Mesendoderm (in vitro differentiated cells): Measurements from ENCODE around the gene ATP1A4.
A peak's percentile ranks its signal among the peaks of the same experiment; 100 is the strongest.

Experiments used
- DNase-seq: peaks from one replicate; pipeline ENCODE4 v3.0.0; 2013
- H2AK5ac ChIP-seq: 2 replicates; pipeline ENCODE4 v1.6.1; 2013; ENCODE audit warnings: low read length, inconsistent platforms
- H2BK120ac ChIP-seq: 2 replicates; pipeline ENCODE4 v1.6.1; 2013; ENCODE audit warnings: low read depth, mild to moderate bottlenecking, low read length, moderate library complexity, mixed read lengths
- H2BK15ac ChIP-seq: replicated peaks from 2 replicates; pipeline ENCODE4 v1.6.1; 2013; ENCODE audit warnings: low read depth, mild to moderate bottlenecking, moderate library complexity
- H2BK5ac ChIP-seq: 2 replicates; pipeline ENCODE4 v1.6.1; 2013; ENCODE audit warnings: low read length, inconsistent platforms
- H3K18ac ChIP-seq: 2 replicates; pipeline ENCODE4 v1.6.1; 2013; ENCODE audit warnings: mild to moderate bottlenecking, low read length, mixed read lengths
- H3K23ac ChIP-seq: one replicate; pipeline ENCODE4 v1.6.1; 2013; ENCODE audit warnings: low read length
- H3K27ac ChIP-seq: 2 replicates; pipeline ENCODE4 v1.5.1; 2013; ENCODE audit warnings: low read depth, mild to moderate bottlenecking, inconsistent platforms, low read length, moderate library complexity
- H3K27me3 ChIP-seq: 2 replicates; pipeline ENCODE4 v1.6.1; 2013; ENCODE audit warnings: low read length, control low read depth, mild to moderate bottlenecking, inconsistent platforms; ENCODE audit not compliant: insufficient read depth, poor library complexity
- H3K36me3 ChIP-seq: 2 replicates; pipeline ENCODE4 v1.6.1; 2013; ENCODE audit warnings: low read length, inconsistent platforms; ENCODE audit not compliant: control insufficient read depth, insufficient read depth
- H3K4ac ChIP-seq: one replicate; pipeline ENCODE4 v1.6.1; 2013; ENCODE audit warnings: low read depth, mild to moderate bottlenecking, low read length, moderate library complexity
- H3K4me1 ChIP-seq: 2 replicates; pipeline ENCODE4 v1.6.1; 2013; ENCODE audit warnings: low read depth, low read length, inconsistent platforms; ENCODE audit not compliant: control insufficient read depth
- H3K4me2 ChIP-seq: 2 replicates; pipeline ENCODE4 v1.6.1; 2013; ENCODE audit warnings: low read length
- H3K4me3 ChIP-seq: 2 replicates; pipeline ENCODE4 v1.5.1; 2013; ENCODE audit warnings: mild to moderate bottlenecking, low read length
- H3K56ac ChIP-seq: one replicate; pipeline ENCODE4 v1.6.1; 2013; ENCODE audit warnings: low read length
- H3K79me1 ChIP-seq: 2 replicates; pipeline ENCODE4 v1.6.1; 2013; ENCODE audit warnings: low read length, inconsistent platforms
- H3K79me2 ChIP-seq: 2 replicates; pipeline ENCODE4 v1.6.1; 2013; ENCODE audit warnings: mild to moderate bottlenecking, low read length; ENCODE audit not compliant: control insufficient read depth, insufficient read depth
- H3K9ac ChIP-seq: 2 replicates; pipeline ENCODE4 v1.6.1; 2013; ENCODE audit warnings: low read length, inconsistent platforms
- H4K5ac ChIP-seq: one replicate; pipeline ENCODE4 v1.6.1; 2013; ENCODE audit warnings: low read length
- H4K8ac ChIP-seq: one replicate; pipeline ENCODE4 v1.6.1; 2013; ENCODE audit warnings: low read depth, mild to moderate bottlenecking, control low read depth, low read length, moderate library complexity
- WGBS: extraction: QIAGEN DNeasy Blood & Tissue Kit; methylation state at CpG from one replicate; pipeline ENCODE4 v1.1.7; 2013; ENCODE audit warnings: low lambda C conversion rate, missing lambda C conversion rate; ENCODE audit not compliant: insufficient coverage; ENCODE audit errors: extremely low coverage; 5-methylcytosine and 5-hydroxymethylcytosine counted together

The ATP1A4 gene

DNA sequence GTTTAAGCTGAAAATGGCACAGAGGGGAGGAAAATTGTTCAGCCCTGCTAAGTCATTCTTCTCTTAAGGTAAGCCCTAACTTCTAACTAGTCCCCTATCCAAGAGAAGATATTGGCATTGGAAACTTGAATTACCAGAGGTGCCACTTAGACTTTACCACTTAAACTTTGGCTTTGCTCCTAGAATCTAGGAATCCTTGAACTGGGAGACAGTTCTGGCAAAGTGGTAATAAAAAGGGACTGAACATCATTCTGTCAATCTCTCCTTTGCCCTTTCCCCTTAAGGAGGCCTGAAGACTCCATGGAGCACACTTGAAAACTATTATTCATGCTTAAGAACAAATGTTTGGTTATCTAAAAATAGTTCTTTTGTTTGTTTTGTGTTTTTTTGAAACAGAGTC is 8.4 kb downstream of the ATP1A4 start:
- H2BK120ac ChIP-seq, result no peak overlapping the region
- no peak for DNase-seq
- no peak overlapping the region for H3K23ac ChIP-seq
- H3K36me3 ChIP-seq, result no peaks in the 10 kb centered on the region
- H2BK5ac ChIP-seq, result no peak overlapping the region
- no peak overlapping the region for H2AK5ac ChIP-seq
- H3K27me3 ChIP-seq, result no peaks in the 10 kb centered on the region
- H4K8ac ChIP-seq, result no peak overlapping the region
- H3K79me2 ChIP-seq, result no peaks in the 10 kb centered on the region
- no peak overlapping the region for H3K56ac ChIP-seq
- H3K27ac ChIP-seq, result no peak overlapping the region
- H3K9ac ChIP-seq, result no peak overlapping the region
- peaks cover 5% of the 10 kb centered on the region for H3K4me1 ChIP-seq
- no peak overlapping the region for H3K18ac ChIP-seq
- H2BK15ac ChIP-seq, result no peak overlapping the region
- no peak overlapping the region for H4K5ac ChIP-seq
- H3K79me1 ChIP-seq, result no peaks in the 10 kb centered on the region
- H3K4ac ChIP-seq, result no peak overlapping the region
- H3K4me3 ChIP-seq, result no peak overlapping the region
- no peak overlapping the region for H3K4me2 ChIP-seq

DNA sequence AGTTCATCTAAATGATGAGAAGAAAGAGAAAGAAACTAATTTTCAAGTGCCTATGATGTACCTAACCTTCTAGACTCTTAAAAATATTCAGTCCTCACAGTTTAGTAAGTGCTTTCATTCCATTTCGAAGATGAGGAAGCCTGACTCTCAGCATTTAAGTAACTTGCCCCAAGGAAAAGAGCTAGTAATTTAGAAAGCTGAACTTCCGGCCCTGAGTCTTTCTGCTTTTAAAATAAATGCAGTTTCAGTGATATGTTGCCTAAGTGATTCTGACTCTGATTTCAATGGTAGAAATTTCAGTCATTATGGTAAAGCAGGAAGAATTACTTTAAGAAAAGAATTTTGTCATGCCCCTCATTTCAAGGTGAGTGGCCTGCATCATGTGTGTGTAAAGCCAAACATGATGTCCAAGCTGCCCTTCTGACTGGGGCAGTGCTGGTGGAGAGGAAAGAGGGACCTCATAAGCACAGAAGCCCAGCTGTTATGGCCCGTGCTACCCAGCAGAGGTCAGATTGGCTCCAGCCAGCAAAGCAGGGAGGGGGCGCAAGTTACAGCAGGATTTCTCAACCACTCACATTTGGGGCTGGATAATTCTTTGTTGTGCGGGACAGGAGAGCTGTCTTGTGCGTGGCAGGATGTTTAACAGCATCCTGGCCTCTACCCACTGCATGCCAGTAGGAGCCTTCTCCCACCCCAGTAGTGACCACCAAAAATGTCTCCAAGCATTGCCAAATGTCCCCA is 10.7 kb downstream of the ATP1A4 start:
- Histone ChIP-seq H3K79me1 (no peaks in the 10 kb centered on the region), H3K79me2 (no peaks in the 10 kb centered on the region), H3K4me1 (peaks cover 6% of the 10 kb centered on the region), H3K4me3 (no peak overlapping the region), H3K4me2 (no peak overlapping the region), H3K56ac (peak overlapping the region; percentile 80), H2BK120ac (no peak overlapping the region), H3K4ac (no peak overlapping the region), H3K27ac (no peak overlapping the region), H2BK15ac (no peak overlapping the region), H2AK5ac (no peak overlapping the region), H2BK5ac (no peak overlapping the region), H4K5ac (no peak overlapping the region), H3K36me3 (no peaks in the 10 kb centered on the region), H4K8ac (no peak overlapping the region), H3K9ac (peak overlapping the region; percentile 12), H3K27me3 (no peaks in the 10 kb centered on the region), H3K18ac (peak overlapping the region; percentile 35), H3K23ac (no peak overlapping the region)
- no CpG with 5 or more reads among the region's 6 CpGs for WGBS
- DNase-seq, result peak; percentile 84

DNA sequence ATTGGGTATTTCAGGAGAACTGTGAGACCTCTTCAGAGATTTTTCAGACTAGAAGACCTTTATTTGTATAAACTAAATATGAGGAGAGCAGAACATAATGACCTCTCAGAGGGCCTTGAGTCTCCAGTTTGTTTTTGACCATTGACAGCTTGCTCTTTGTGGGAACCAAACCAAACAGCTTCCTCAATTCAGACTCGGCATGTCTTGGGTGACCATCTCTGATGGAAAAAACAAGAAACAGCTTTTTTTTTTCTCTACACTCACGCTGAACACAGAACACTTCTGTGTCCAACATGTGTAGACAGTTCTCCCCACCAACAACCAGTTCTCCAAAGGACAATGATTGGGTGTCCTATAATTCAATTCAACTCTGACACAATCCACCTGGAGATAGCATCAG is 11.5 kb downstream of the ATP1A4 start:
- H2BK5ac ChIP-seq, result peak overlapping the region; percentile 26
- H3K56ac ChIP-seq, result peak overlapping the region; percentile 50
- no peaks in the 10 kb centered on the region for H3K27me3 ChIP-seq
- H3K18ac ChIP-seq, result peak overlapping the region; percentile 44
- no peak overlapping the region for H3K4me3 ChIP-seq
- no peak overlapping the region for H3K4me2 ChIP-seq
- no peak overlapping the region for H3K23ac ChIP-seq
- no peak overlapping the region for H2BK15ac ChIP-seq
- H3K36me3 ChIP-seq, result no peaks in the 10 kb centered on the region
- H3K4me1 ChIP-seq, result peaks cover 10% of the 10 kb centered on the region
- peak overlapping the region; percentile 65 for H2AK5ac ChIP-seq
- H3K79me1 ChIP-seq, result no peaks in the 10 kb centered on the region
- no peak overlapping the region for H2BK120ac ChIP-seq
- H3K9ac ChIP-seq, result no peak overlapping the region
- H3K79me2 ChIP-seq, result no peaks in the 10 kb centered on the region
- no peak overlapping the region for H4K5ac ChIP-seq
- H3K4ac ChIP-seq, result no peak overlapping the region
- no CpG with 5 or more reads among the region's 2 CpGs for WGBS
- H3K27ac ChIP-seq, result no peak overlapping the region
- no peak overlapping the region for H4K8ac ChIP-seq
- DNase-seq, result no peak

DNA sequence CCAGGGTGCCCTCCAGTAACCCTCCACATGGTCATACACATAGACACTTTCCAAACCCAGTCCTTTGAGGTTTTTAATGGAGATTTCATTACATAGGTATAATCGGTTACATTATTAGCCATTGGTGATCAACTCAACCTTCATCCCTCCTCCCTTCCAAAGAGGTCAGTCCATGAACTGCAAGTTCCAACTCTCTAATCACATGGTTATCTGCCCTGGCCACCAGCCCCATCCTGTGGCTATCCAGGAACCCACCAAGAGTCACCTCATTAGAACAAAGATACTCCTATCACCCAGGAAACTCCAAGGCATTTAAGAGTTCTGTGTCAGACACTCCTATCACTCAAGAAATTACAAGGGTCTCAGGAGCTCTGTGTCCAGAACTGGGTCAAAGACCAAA is 12.2 kb downstream of the ATP1A4 start:
- Histone ChIP-seq H3K9ac (no peak overlapping the region), H2AK5ac (peak overlapping the region; percentile 65), H3K27me3 (no peaks in the 10 kb centered on the region), H3K27ac (no peak overlapping the region), H3K4me1 (peaks cover 10% of the 10 kb centered on the region), H3K23ac (no peak overlapping the region), H3K4ac (no peak overlapping the region), H3K79me2 (no peaks in the 10 kb centered on the region), H3K18ac (no peak overlapping the region), H2BK15ac (no peak overlapping the region), H4K5ac (no peak overlapping the region), H3K36me3 (no peaks in the 10 kb centered on the region), H3K4me2 (no peak overlapping the region), H2BK5ac (no peak overlapping the region), H4K8ac (no peak overlapping the region), H3K4me3 (no peak overlapping the region), H2BK120ac (no peak overlapping the region), H3K79me1 (no peaks in the 10 kb centered on the region), H3K56ac (no peak overlapping the region)
- DNase-seq, result peak; percentile 85
- WGBS, result no CpG with 5 or more reads among the region's 1 CpG

DNA sequence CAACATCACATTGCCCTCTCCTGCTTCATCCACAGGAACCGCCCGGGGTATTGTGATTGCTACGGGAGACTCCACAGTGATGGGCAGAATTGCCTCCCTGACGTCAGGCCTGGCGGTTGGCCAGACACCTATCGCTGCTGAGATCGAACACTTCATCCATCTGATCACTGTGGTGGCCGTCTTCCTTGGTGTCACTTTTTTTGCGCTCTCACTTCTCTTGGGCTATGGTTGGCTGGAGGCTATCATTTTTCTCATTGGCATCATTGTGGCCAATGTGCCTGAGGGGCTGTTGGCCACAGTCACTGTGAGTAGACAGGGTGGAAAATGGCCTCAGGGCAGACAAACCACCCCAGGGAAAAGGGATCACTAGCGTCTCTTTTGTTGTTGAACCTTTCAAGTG is 12.7 kb downstream of the ATP1A4 start:
- peak overlapping the region; percentile 54 for H2AK5ac ChIP-seq
- H2BK120ac ChIP-seq, result no peak overlapping the region

More for the DNA sequence above, 12.7 kb downstream of the ATP1A4 start:
- Histone ChIP-seq H4K8ac (no peak overlapping the region), H3K79me2 (no peaks in the 10 kb centered on the region), H2BK15ac (no peak overlapping the region), H3K18ac (no peak overlapping the region), H3K36me3 (no peaks in the 10 kb centered on the region), H3K23ac (no peak overlapping the region), H2BK5ac (peak overlapping the region; percentile 64), H3K4ac (peak overlapping the region; percentile 1), H3K27ac (no peak overlapping the region), H3K79me1 (no peaks in the 10 kb centered on the region), H3K4me2 (no peak overlapping the region), H4K5ac (no peak overlapping the region), H3K56ac (no peak overlapping the region), H3K4me1 (peaks cover 12% of the 10 kb centered on the region), H3K4me3 (no peak overlapping the region), H3K27me3 (no peaks in the 10 kb centered on the region), H3K9ac (no peak overlapping the region)
- DNase-seq, result peak; percentile 49
- WGBS, result no CpG with 5 or more reads among the region's 10 CpGs
